HEK293 (cell line): ENCODE data around the gene CNTN4.

ENCODE experiments used
- CTCF ChIA-PET: fragments of 350-600 bp; formaldehyde crosslinking; extraction: SDS; loops from one replicate; lab custom pipeline; 2021; ENCODE audit warnings: antibody characterized with exemption; lab: Yijun Ruan, JAX
- POLR2A ChIA-PET: fragments of 300-600 bp; formaldehyde crosslinking; extraction: SDS; loops from one replicate; lab custom pipeline; 2020; ENCODE audit warnings: antibody characterized with exemption, inconsistent platforms; lab: Yijun Ruan, JAX
- H3K27ac ChIP-seq: fragments of 200-500 bp; sonication (Bioruptor generic); 2 replicates; pipeline ENCODE4 v1.5.1; 2014; ENCODE audit warnings: low read depth, low read length, control low read depth, inconsistent platforms; ENCODE audit errors: extremely low read depth
- H3K36me3 ChIP-seq, 2 experiments: fragments of 200-500 bp in 1 of 2; sonication (Bioruptor generic) in 1 of 2; 1 replicate in 1 of 2; 2 replicates in 1 of 2; pipeline ENCODE4 v1.5.1; 2014 to 2017; ENCODE audit warnings: inconsistent platforms in 2 of 2, low read length in 2 of 2; ENCODE audit not compliant: control insufficient read depth in 2 of 2, insufficient read depth in 1 of 2
- H3K4me1 ChIP-seq: fragments of 200-500 bp; sonication (Bioruptor generic); 2 replicates; pipeline ENCODE4 v1.5.1; 2014; ENCODE audit warnings: mild to moderate bottlenecking, low read length, inconsistent platforms; ENCODE audit not compliant: control insufficient read depth, insufficient read depth
- H3K4me3 ChIP-seq: 2 replicates; pipeline ENCODE4 v1.5.1; 2011; ENCODE audit warnings: low read depth, mild to moderate bottlenecking, control low read depth, low read length, moderate library complexity
- H3K9me3 ChIP-seq: fragments of 200-500 bp; sonication (Bioruptor generic); 2 replicates; pipeline ENCODE4 v1.5.1; 2014; ENCODE audit warnings: low read depth, low read length, inconsistent platforms; ENCODE audit not compliant: control insufficient read depth, insufficient read depth
- HOXD13 ChIP-seq: sonication (generic); formaldehyde crosslinking; IDR thresholded peaks from 2 replicates; pipeline ENCODE4 v1.8.0; 2022; ENCODE audit warnings: missing genetic modification reagents, borderline replicate concordance
- MYNN ChIP-seq: fragments of 450-650 bp; formaldehyde crosslinking; IDR thresholded peaks from 2 replicates; pipeline ENCODE4 v1.5.1; 2016; ENCODE audit warnings: missing biosample characterization, missing genetic modification characterization, borderline replicate concordance
- OSR2 ChIP-seq: fragments of 450-650 bp; formaldehyde crosslinking; IDR thresholded peaks from 2 replicates; pipeline ENCODE4 v1.5.1; 2016; ENCODE audit warnings: missing biosample characterization, missing genetic modification characterization
- PRDM1 ChIP-seq: fragments of 450-650 bp; formaldehyde crosslinking; IDR thresholded peaks from 2 replicates; pipeline ENCODE4; 2016; ENCODE audit warnings: missing biosample characterization, missing genetic modification characterization
- ZIC2 ChIP-seq: fragments of 450-650 bp; formaldehyde crosslinking; IDR thresholded peaks from 2 replicates; pipeline ENCODE4 v1.5.1; 2016; ENCODE audit warnings: missing biosample characterization, missing genetic modification characterization
- ZNF155 ChIP-seq: fragments of 450-650 bp; formaldehyde crosslinking; IDR thresholded peaks from 2 replicates; pipeline ENCODE4 v1.5.1; 2016; ENCODE audit warnings: missing biosample characterization, missing genetic modification characterization
- ZNF16 ChIP-seq: fragments of 450-650 bp; formaldehyde crosslinking; IDR thresholded peaks from 2 replicates; pipeline ENCODE4 v1.5.1; 2016; ENCODE audit warnings: low read depth, missing biosample characterization, missing genetic modification characterization
- ZNF202 ChIP-seq: fragments of 450-650 bp; formaldehyde crosslinking; IDR thresholded peaks from 2 replicates; pipeline ENCODE4 v1.5.1; 2016; ENCODE audit warnings: missing biosample characterization, missing genetic modification characterization, borderline replicate concordance
- ZNF292 ChIP-seq: fragments of 450-650 bp; formaldehyde crosslinking; IDR thresholded peaks from 2 replicates; pipeline ENCODE4 v1.5.1; 2016; ENCODE audit warnings: low read depth, missing biosample characterization, missing genetic modification characterization, borderline replicate concordance
- ZNF302 ChIP-seq: fragments of 450-650 bp; formaldehyde crosslinking; IDR thresholded peaks from 2 replicates; pipeline ENCODE4 v1.5.1; 2016; ENCODE audit warnings: missing biosample characterization, missing genetic modification characterization, low read depth
- ZNF335 ChIP-seq: fragments of 450-650 bp; formaldehyde crosslinking; conservative IDR thresholded peaks from 2 replicates; pipeline ENCODE4 v1.5.1; 2016; ENCODE audit warnings: missing biosample characterization, missing genetic modification characterization
- ZNF341 ChIP-seq: fragments of 450-650 bp; formaldehyde crosslinking; IDR thresholded peaks from 2 replicates; pipeline ENCODE4; 2016; ENCODE audit warnings: low read depth, missing biosample characterization, missing genetic modification characterization
- ZNF366 ChIP-seq: fragments of 450-650 bp; formaldehyde crosslinking; conservative IDR thresholded peaks from 2 replicates; pipeline ENCODE4 v1.5.1; 2016; ENCODE audit warnings: missing biosample characterization, missing genetic modification characterization
- ZNF423 ChIP-seq: fragments of 450-650 bp; formaldehyde crosslinking; IDR thresholded peaks from 2 replicates; pipeline ENCODE4 v1.5.1; 2016; ENCODE audit warnings: missing biosample characterization, missing genetic modification characterization
- ZNF48 ChIP-seq: fragments of 450-650 bp; formaldehyde crosslinking; IDR thresholded peaks from 2 replicates; pipeline ENCODE4 v1.5.1; 2016; ENCODE audit warnings: missing biosample characterization, missing genetic modification characterization
- ZNF555 ChIP-seq: fragments of 450-650 bp; formaldehyde crosslinking; conservative IDR thresholded peaks from 2 replicates; pipeline ENCODE4 v1.5.1; 2017; ENCODE audit warnings: missing biosample characterization, mild to moderate bottlenecking, missing genetic modification characterization, inconsistent platforms
- ZNF707 ChIP-seq: fragments of 450-650 bp; formaldehyde crosslinking; IDR thresholded peaks from 2 replicates; pipeline ENCODE4 v1.5.1; 2016; ENCODE audit warnings: missing biosample characterization, missing genetic modification characterization
- ZNF791 ChIP-seq: fragments of 450-650 bp; formaldehyde crosslinking; IDR thresholded peaks from 2 replicates; pipeline ENCODE4 v1.5.1; 2016; ENCODE audit warnings: missing biosample characterization, missing genetic modification characterization
- ZNF830 ChIP-seq: fragments of 450-650 bp; IDR thresholded peaks from 2 replicates; pipeline ENCODE4 v1.5.0; 2018; ENCODE audit warnings: missing biosample characterization, missing genetic modification characterization, low read depth, mild to moderate bottlenecking, moderate library complexity
- TF ChIP-seq, protein P1 (sequence below): fragments of 450-650 bp; formaldehyde crosslinking; IDR thresholded peaks from 2 replicates; pipeline ENCODE4 v1.5.1; 2016; ENCODE audit warnings: missing biosample characterization, missing genetic modification characterization, borderline replicate concordance
- TF ChIP-seq, protein P2 (sequence below): fragments of 450-650 bp; formaldehyde crosslinking; IDR thresholded peaks from 2 replicates; pipeline ENCODE4 v1.5.1; 2016; ENCODE audit warnings: missing biosample characterization, missing genetic modification characterization
- TF ChIP-seq, protein P3 (sequence below): fragments of 450-650 bp; formaldehyde crosslinking; IDR thresholded peaks from 2 replicates; pipeline ENCODE4 v1.5.1; 2017; ENCODE audit warnings: missing biosample characterization, missing genetic modification characterization
- TF ChIP-seq, protein P4 (sequence below): fragments of 450-650 bp; formaldehyde crosslinking; IDR thresholded peaks from 2 replicates; pipeline ENCODE4 v1.5.1; 2016; ENCODE audit warnings: missing biosample characterization, missing genetic modification characterization

Gene CNTN4

DNA sequence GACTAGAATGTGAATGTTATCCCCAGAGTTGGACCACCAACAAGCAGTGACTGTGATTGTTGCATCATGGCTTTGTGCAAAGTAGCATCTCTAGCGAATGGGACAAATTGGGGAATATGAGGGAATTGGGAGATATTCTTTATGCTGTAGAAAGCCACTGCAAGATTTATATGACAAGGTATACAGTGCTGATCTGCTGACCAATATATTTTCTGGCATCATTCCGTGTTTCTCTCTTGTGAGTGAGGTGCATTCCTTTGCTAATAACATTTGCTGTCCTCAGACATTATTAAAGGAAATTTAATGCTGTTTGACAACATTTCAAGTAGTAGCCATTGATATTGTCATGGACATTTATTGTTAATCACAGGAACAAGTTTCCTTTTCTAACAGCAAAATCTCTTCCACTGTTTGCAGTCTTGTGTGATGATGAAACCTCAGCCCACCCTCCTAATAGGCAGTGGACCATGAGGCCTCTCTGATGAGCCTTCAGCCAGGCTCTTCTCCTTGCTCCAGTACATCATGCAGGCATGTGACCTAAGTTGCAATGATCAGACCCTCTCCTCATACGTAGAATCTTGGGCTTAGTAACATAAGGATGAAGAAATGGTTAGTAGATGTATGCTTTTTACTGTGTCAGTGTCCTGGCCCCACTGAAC is 16.1 kb downstream of the CNTN4 start:
- no peaks in the 10 kb centered on the region for H3K9me3 ChIP-seq
- no peak overlapping the region for H3K4me3 ChIP-seq
- TF ChIP-seq PRDM1 (tag by site-specific recombination) (no peak), ZNF16 (tag by site-specific recombination) (no peak), ZNF423 (tag by site-specific recombination) (no peak), ZNF707 (tag by site-specific recombination) (no peak), HOXD13 (CRISPR knock-in tag) (no peak), ZNF202 (tag by site-specific recombination) (no peak), ZNF366 (tag by site-specific recombination) (no peak), ZNF555 (tag by site-specific recombination) (no peak), MYNN (tag by site-specific recombination) (no peak), ZNF335 (tag by site-specific recombination) (no peak)
- ChIA-PET CTCF (no interaction called here), POLR2A (interaction anchor here (1.4 kb wide), 1 partner anchor 16 kb away, joined by 3 read pairs; the partner anchor contains the start of gene CNTN4)
- H3K36me3 ChIP-seq, result no peaks in the 10 kb centered on the region
- H3K27ac ChIP-seq, result no peak overlapping the region
- H3K4me1 ChIP-seq, result no peaks in the 10 kb centered on the region

DNA sequence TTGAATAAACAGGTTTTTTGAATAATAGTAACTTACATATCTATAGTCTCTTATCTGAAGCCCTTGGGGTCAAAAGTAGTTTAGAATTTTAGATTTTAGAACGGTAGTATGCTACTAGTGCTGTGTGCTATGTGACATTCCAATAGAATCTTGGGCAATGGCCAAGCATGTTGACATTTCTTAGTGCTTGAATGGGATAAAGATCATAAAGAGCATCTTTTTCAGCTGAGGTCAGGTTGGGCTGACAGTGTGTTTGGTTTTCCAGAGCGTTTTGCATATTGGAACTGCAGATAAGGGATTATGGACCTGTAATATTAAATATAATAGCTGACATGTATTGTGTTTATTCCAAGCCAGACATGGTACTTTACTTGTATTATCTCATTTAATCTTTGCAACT is 32.1 kb downstream of the CNTN4 start:
- Histone ChIP-seq H3K27ac (no peak overlapping the region), H3K9me3 (no peaks in the 10 kb centered on the region), H3K4me1 (no peaks in the 10 kb centered on the region), H3K36me3 (no peaks in the 10 kb centered on the region), H3K4me3 (no peak overlapping the region)
- no peak for TF ChIP-seq ZNF292 (tag by site-specific recombination)
- no peak for TF ChIP-seq OSR2 (tag by site-specific recombination)
- TF ChIP-seq, protein P1, sequence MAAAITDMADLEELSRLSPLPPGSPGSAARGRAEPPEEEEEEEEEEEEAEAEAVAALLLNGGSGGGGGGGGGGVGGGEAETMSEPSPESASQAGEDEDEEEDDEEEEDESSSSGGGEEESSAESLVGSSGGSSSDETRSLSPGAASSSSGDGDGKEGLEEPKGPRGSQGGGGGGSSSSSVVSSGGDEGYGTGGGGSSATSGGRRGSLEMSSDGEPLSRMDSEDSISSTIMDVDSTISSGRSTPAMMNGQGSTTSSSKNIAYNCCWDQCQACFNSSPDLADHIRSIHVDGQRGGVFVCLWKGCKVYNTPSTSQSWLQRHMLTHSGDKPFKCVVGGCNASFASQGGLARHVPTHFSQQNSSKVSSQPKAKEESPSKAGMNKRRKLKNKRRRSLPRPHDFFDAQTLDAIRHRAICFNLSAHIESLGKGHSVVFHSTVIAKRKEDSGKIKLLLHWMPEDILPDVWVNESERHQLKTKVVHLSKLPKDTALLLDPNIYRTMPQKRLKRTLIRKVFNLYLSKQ (tag by site-specific recombination), result no peak
- TF ChIP-seq ZIC2 (tag by site-specific recombination), result no peak
- no peak for TF ChIP-seq ZNF155
- TF ChIP-seq, protein P2, sequence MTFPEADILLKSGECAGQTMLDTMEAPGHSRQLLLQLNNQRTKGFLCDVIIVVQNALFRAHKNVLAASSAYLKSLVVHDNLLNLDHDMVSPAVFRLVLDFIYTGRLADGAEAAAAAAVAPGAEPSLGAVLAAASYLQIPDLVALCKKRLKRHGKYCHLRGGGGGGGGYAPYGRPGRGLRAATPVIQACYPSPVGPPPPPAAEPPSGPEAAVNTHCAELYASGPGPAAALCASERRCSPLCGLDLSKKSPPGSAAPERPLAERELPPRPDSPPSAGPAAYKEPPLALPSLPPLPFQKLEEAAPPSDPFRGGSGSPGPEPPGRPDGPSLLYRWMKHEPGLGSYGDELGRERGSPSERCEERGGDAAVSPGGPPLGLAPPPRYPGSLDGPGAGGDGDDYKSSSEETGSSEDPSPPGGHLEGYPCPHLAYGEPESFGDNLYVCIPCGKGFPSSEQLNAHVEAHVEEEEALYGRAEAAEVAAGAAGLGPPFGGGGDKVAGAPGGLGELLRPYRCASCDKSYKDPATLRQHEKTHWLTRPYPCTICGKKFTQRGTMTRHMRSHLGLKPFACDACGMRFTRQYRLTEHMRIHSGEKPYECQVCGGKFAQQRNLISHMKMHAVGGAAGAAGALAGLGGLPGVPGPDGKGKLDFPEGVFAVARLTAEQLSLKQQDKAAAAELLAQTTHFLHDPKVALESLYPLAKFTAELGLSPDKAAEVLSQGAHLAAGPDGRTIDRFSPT, result no peak
- TF ChIP-seq ZNF791 (tag by site-specific recombination), result no peak
- TF ChIP-seq, protein P3, sequence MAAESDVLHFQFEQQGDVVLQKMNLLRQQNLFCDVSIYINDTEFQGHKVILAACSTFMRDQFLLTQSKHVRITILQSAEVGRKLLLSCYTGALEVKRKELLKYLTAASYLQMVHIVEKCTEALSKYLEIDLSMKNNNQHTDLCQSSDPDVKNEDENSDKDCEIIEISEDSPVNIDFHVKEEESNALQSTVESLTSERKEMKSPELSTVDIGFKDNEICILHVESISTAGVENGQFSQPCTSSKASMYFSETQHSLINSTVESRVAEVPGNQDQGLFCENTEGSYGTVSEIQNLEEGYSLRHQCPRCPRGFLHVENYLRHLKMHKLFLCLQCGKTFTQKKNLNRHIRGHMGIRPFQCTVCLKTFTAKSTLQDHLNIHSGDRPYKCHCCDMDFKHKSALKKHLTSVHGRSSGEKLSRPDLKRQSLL (tag by site-specific recombination), result no peak
- no peak for TF ChIP-seq PRDM1 (tag by site-specific recombination)
- TF ChIP-seq ZNF341, result no peak
- TF ChIP-seq, protein P4, sequence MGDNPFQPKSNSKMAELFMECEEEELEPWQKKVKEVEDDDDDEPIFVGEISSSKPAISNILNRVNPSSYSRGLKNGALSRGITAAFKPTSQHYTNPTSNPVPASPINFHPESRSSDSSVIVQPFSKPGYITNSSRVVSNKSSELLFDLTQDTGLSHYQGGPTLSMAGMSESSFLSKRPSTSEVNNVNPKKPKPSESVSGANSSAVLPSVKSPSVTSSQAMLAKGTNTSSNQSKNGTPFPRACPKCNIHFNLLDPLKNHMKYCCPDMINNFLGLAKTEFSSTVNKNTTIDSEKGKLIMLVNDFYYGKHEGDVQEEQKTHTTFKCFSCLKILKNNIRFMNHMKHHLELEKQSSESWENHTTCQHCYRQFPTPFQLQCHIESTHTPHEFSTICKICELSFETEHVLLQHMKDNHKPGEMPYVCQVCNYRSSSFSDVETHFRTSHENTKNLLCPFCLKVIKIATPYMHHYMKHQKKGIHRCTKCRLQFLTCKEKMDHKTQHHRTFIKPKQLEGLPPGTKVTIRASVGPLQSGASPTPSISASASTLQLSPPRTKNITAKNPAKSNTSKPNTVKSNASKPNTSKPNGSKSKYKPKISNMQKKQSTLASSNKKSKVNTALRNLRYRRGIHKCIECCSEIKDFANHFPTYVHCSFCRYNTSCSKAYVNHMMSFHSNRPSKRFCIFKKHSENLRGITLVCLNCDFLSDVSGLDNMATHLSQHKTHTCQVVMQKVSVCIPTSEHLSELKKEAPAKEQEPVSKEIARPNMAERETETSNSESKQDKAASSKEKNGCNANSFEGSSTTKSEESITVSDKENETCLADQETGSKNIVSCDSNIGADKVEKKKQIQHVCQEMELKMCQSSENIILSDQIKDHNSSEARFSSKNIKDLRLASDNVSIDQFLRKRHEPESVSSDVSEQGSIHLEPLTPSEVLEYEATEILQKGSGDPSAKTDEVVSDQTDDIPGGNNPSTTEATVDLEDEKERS (tag by site-specific recombination), result no peak
- no peak for TF ChIP-seq ZNF830
- no peak for TF ChIP-seq ZNF48 (tag by site-specific recombination)
- no peak for TF ChIP-seq ZNF302
- POLR2A ChIA-PET, result no interaction called here
- CTCF ChIA-PET, result interaction anchor here (1.4 kb wide), 1 partner anchor 25 kb away, joined by 4 read pairs; no protein-coding TSS in a partner anchor
